HepG2 (cell line): ENCODE data around the gene SMURF1. TPM values are rescaled to one million over a fixed set of nuclear protein-coding genes. Genes with fewer than 3 reads are reported as not detected.

Experiments
- BORCS8-MEF2B ChIP-seq: sonication (generic); formaldehyde crosslinking; IDR thresholded peaks from 2 replicates; pipeline ENCODE4 v1.8.0; 2022; ENCODE audit warnings: mild to moderate bottlenecking, missing genetic modification reagents
- DR1 ChIP-seq: sonication (generic); formaldehyde crosslinking; IDR thresholded peaks from 2 replicates; pipeline ENCODE4 v1.8.0; 2021; ENCODE audit warnings: mild to moderate bottlenecking, missing genetic modification reagents, inconsistent platforms
- FIP1L1 ChIP-seq: fragments of 200-400 bp; formaldehyde crosslinking; IDR thresholded peaks from 2 replicates; pipeline ENCODE4 v1.6.1; 2018; ENCODE audit warnings: low read depth, mild to moderate bottlenecking, low read length, moderate library complexity, borderline replicate concordance; ENCODE audit not compliant: insufficient read depth
- FLYWCH1 ChIP-seq: sonication (generic); formaldehyde crosslinking; IDR thresholded peaks from 2 replicates; pipeline ENCODE4 v1.8.1; 2023; ENCODE audit warnings: mild to moderate bottlenecking, missing genetic modification reagents
- HES4 ChIP-seq: sonication (generic); formaldehyde crosslinking; IDR thresholded peaks from 2 replicates; pipeline ENCODE4 v1.9.0; 2021; ENCODE audit warnings: mild to moderate bottlenecking, missing genetic modification reagents, borderline replicate concordance
- KAT7 ChIP-seq: IDR thresholded peaks from 2 replicates; pipeline ENCODE4 v1.6.1; 2018; ENCODE audit warnings: borderline replicate concordance, missing compliant biosample characterization
- LCORL ChIP-seq, 2 experiments: fragments of 450-650 bp in 1 of 2; sonication (generic) in 1 of 2; formaldehyde crosslinking in 1 of 2; IDR thresholded peaks; 2 replicates each; pipeline versions ENCODE4 v1.5.0 to v1.6.1; 2017 to 2020; ENCODE audit warnings: antibody characterized with exemption in 1 of 2, missing genetic modification reagents in 1 of 2
- RXRA ChIP-seq: sonication (generic); formaldehyde crosslinking; IDR thresholded peaks from 2 replicates; pipeline ENCODE4 v1.5.1; 2020; ENCODE audit warnings: missing genetic modification reagents
- SALL1 ChIP-seq: sonication (generic); formaldehyde crosslinking; IDR thresholded peaks from 2 replicates; pipeline ENCODE4 v1.8.0; 2022; ENCODE audit warnings: mild to moderate bottlenecking, missing genetic modification reagents
- SPEN ChIP-seq: sonication (generic); formaldehyde crosslinking; IDR thresholded peaks from 2 replicates; pipeline ENCODE4 v1.5.1; 2020; ENCODE audit warnings: low read depth, mild to moderate bottlenecking, missing genetic modification reagents
- TIGD3 ChIP-seq: sonication (generic); formaldehyde crosslinking; IDR thresholded peaks from 2 replicates; pipeline ENCODE4 v1.5.1; 2020; ENCODE audit warnings: mild to moderate bottlenecking, missing genetic modification reagents, borderline replicate concordance
- TRAFD1 ChIP-seq: sonication (generic); formaldehyde crosslinking; IDR thresholded peaks from 2 replicates; pipeline ENCODE4 v1.5.1; 2020; ENCODE audit warnings: missing genetic modification reagents, mild to moderate bottlenecking, borderline replicate concordance
- ZBTB44 ChIP-seq: sonication (generic); formaldehyde crosslinking; IDR thresholded peaks from 2 replicates; pipeline ENCODE4 v1.4.0; 2020; ENCODE audit warnings: missing genetic modification reagents
- ZFP36 ChIP-seq: fragments of 150-350 bp; IDR thresholded peaks from 2 replicates; pipeline ENCODE4 v1.6.1; 2018; ENCODE audit warnings: borderline replicate concordance, low read length, low read depth; ENCODE audit not compliant: partially characterized antibody
- ZMYM3 ChIP-seq: sonication (generic); formaldehyde crosslinking; IDR thresholded peaks from 2 replicates; pipeline ENCODE4 v1.5.1; 2020; ENCODE audit warnings: mild to moderate bottlenecking, missing genetic modification reagents
- ZNF354B ChIP-seq: sonication (generic); formaldehyde crosslinking; IDR thresholded peaks from 2 replicates; pipeline ENCODE4 v1.8.0; 2022; ENCODE audit warnings: mild to moderate bottlenecking, missing genetic modification reagents
- ZNF441 ChIP-seq: sonication (generic); formaldehyde crosslinking; IDR thresholded peaks from 2 replicates; pipeline ENCODE4 v1.7.0; 2021; ENCODE audit warnings: missing genetic modification reagents, borderline replicate concordance
- ZNF547 ChIP-seq: sonication (generic); formaldehyde crosslinking; IDR thresholded peaks from 2 replicates; pipeline ENCODE4 v1.5.1; 2020; ENCODE audit warnings: mild to moderate bottlenecking, missing genetic modification reagents
- ZNF652 ChIP-seq: IDR thresholded peaks from 2 replicates; pipeline ENCODE4 v1.6.1; 2016; ENCODE audit warnings: low read depth, borderline replicate concordance
- ZNF781 ChIP-seq: sonication (generic); formaldehyde crosslinking; IDR thresholded peaks from 2 replicates; pipeline ENCODE4 v1.5.1; 2020; ENCODE audit warnings: borderline replicate concordance, mild to moderate bottlenecking, missing genetic modification reagents; ENCODE audit errors: not compliant biosample characterization
- ZNF878 ChIP-seq: sonication (generic); formaldehyde crosslinking; IDR thresholded peaks from 2 replicates; pipeline ENCODE4 v1.8.1; 2023; ENCODE audit warnings: mild to moderate bottlenecking, missing genetic modification reagents, moderate library complexity
- polyA plus RNA-seq, 8 experiments: library from polyadenylated mRNA; depleted of rRNA in 3 of 8; stranded (reverse) in 7 of 8; unstranded in 1 of 8; fragments of >200 nt; fragmentation: Illumina TruSeq in 4 of 8; extraction: Trizol in 4 of 8; gene quantifications; 2 replicates each; pipeline versions ENCODE4 v1.2.1 to v1.2.3, GENCODE V29; 2011 to 2016; ENCODE audit warnings: low read depth in 4 of 8, missing spikeins in 1 of 8, mixed read lengths in 1 of 8; ENCODE audit not compliant: insufficient read depth in 1 of 8
- total RNA-seq, 5 experiments: library from RNA; depleted of rRNA; stranded (reverse); fragments of >200 nt; fragmentation: Illumina TruSeq; extraction: Trizol; gene quantifications; 2 replicates each; pipeline ENCODE4 v1.2.3, GENCODE V29; 2016; ENCODE audit warnings: low read depth in 1 of 5
- TF ChIP-seq, protein P1 (sequence below): sonication (generic); formaldehyde crosslinking; IDR thresholded peaks from 2 replicates; pipeline ENCODE4 v1.5.1; 2020; ENCODE audit warnings: missing genetic modification reagents, mild to moderate bottlenecking, borderline replicate concordance
- TF ChIP-seq, protein P2 (sequence below): sonication (generic); formaldehyde crosslinking; IDR thresholded peaks from 2 replicates; pipeline ENCODE4 v1.4.0; 2020; ENCODE audit warnings: missing genetic modification reagents

Gene SMURF1
- total and polyA plus RNA-seq, 2 of the 13 experiments (the other 11 are each of a cell fraction or from before 2014, with no cell fraction given) = 8.3 to 11.1 TPM

DNA sequence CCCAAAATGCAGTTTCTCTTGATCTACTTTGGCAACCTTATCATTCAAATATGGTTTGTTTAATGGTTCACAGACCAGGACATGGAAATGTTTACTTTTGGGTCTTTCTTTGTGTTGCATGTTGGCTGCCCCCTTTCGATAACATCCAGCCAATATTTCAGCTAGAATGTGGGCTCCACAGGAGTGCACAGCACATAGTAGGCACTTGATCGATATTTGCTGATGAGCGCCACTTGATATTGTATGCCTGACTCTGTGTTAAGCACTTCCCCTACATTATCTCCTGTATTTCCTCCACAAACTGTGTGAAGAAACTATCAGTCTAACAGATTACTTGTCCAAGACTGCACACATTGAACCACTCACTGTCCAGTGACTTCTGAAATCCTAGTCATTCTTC lies 60.2 kb downstream of the SMURF1 start (continued):
- TF ChIP-seq TRAFD1 (CRISPR knock-in tag) (no peak), ZNF354B (no peak), ZFP36 (no peak), ZNF781 (CRISPR knock-in tag) (no peak), KAT7 (no peak), ZNF652 (CRISPR knock-in tag) (no peak), SALL1 (CRISPR knock-in tag) (0 out of 2 replicates have a peak, but pooled peaks have one; percentile 15), ZMYM3 (CRISPR knock-in tag) (no peak), ZBTB44 (CRISPR knock-in tag) (no peak), DR1 (CRISPR knock-in tag) (no peak), FIP1L1 (no peak), TIGD3 (CRISPR knock-in tag) (no peak), RXRA (no peak), HES4 (no peak), ZNF878 (CRISPR knock-in tag) (no peak), BORCS8-MEF2B (CRISPR knock-in tag) (no peak), FLYWCH1 (CRISPR knock-in tag) (no peak), LCORL (IDR thresholded peaks at IDR 0.05) (no peak), LCORL (CRISPR knock-in tag; IDR thresholded peaks at IDR 0.05) (no peak), SPEN (CRISPR knock-in tag) (no peak), ZNF441 (CRISPR knock-in tag) (no peak), ZNF547 (CRISPR knock-in tag) (no peak)
- TF ChIP-seq, protein P1, sequence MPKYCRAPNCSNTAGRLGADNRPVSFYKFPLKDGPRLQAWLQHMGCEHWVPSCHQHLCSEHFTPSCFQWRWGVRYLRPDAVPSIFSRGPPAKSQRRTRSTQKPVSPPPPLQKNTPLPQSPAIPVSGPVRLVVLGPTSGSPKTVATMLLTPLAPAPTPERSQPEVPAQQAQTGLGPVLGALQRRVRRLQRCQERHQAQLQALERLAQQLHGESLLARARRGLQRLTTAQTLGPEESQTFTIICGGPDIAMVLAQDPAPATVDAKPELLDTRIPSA (CRISPR knock-in tag) = no peak
- TF ChIP-seq, protein P2, sequence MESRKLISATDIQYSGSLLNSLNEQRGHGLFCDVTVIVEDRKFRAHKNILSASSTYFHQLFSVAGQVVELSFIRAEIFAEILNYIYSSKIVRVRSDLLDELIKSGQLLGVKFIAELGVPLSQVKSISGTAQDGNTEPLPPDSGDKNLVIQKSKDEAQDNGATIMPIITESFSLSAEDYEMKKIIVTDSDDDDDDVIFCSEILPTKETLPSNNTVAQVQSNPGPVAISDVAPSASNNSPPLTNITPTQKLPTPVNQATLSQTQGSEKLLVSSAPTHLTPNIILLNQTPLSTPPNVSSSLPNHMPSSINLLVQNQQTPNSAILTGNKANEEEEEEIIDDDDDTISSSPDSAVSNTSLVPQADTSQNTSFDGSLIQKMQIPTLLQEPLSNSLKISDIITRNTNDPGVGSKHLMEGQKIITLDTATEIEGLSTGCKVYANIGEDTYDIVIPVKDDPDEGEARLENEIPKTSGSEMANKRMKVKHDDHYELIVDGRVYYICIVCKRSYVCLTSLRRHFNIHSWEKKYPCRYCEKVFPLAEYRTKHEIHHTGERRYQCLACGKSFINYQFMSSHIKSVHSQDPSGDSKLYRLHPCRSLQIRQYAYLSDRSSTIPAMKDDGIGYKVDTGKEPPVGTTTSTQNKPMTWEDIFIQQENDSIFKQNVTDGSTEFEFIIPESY = peak; percentile 42; the same call in 1 of the 2 replicates
